ENCODE measurements around the gene PRPF8. TPM values are rescaled to one million over a fixed set of nuclear protein-coding genes. Genes with fewer than 3 reads are reported as not detected.

PRPF8 gene
- total RNA-seq, 1 experiment from 2014 or later = 439 TPM

DNA sequence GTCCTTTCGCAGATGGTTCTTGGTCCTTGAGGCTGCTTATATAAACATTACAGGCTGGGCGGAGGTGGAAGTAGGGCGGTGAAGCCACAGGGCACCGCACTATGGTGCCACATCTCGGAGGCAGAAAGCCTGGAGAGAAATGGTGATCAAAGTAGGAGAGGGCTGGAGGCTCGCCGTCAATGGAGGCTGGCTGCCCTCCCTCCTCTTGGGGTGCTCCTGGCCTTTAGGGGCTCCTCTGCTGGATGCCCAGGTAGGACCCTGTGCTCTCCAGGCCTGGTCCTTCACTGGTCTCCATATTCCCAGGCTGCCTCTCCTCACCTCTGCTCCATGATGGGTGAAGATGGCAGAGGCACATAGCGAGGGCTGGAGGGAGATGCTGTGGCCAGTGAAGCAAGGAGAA, 27.6 kb upstream of the PRPF8 start:
- Histone ChIP-seq H3K36me3 (ENCODE audit: insufficient read depth, low read length, poor library complexity, severe bottlenecking) (peaks cover 6% of the 10 kb centered on the region), H3K27me3 (replicated peaks; ENCODE audit: insufficient read depth, low read depth, low read length, poor library complexity) (no peaks in the 10 kb centered on the region), H3K27ac (ENCODE audit: low read depth, low read length, poor library complexity, severe bottlenecking) (peak overlapping the region; percentile 85), H3K9me3 (ENCODE audit: low read depth, low read length, poor library complexity, severe bottlenecking) (no peaks in the 10 kb centered on the region), H3K4me3 (ENCODE audit: low read depth, low read length, poor library complexity, severe bottlenecking) (no peak overlapping the region), H3K4me1 (ENCODE audit: insufficient read depth, low read length, poor library complexity, severe bottlenecking) (peaks cover 28% of the 10 kb centered on the region)
- no peak for DNase-seq (ENCODE audit: low spot score)
- CTCF ChIA-PET = interaction anchor here (0.6 kb wide), 1 partner anchor 102 kb away, joined by 3 read pairs; no protein-coding TSS in a partner anchor
- POLR2A ChIA-PET (ENCODE audit: low non-redundant PET) = no interaction called here
- BruUV-seq (replicated peaks) = no TSS peak
- no peak for TF ChIP-seq EZH2 (IDR thresholded peaks at IDR 0.05; ENCODE audit: borderline replicate concordance, low read depth, low read length, poor library complexity, severe bottlenecking)
- TF ChIP-seq, protein P1, sequence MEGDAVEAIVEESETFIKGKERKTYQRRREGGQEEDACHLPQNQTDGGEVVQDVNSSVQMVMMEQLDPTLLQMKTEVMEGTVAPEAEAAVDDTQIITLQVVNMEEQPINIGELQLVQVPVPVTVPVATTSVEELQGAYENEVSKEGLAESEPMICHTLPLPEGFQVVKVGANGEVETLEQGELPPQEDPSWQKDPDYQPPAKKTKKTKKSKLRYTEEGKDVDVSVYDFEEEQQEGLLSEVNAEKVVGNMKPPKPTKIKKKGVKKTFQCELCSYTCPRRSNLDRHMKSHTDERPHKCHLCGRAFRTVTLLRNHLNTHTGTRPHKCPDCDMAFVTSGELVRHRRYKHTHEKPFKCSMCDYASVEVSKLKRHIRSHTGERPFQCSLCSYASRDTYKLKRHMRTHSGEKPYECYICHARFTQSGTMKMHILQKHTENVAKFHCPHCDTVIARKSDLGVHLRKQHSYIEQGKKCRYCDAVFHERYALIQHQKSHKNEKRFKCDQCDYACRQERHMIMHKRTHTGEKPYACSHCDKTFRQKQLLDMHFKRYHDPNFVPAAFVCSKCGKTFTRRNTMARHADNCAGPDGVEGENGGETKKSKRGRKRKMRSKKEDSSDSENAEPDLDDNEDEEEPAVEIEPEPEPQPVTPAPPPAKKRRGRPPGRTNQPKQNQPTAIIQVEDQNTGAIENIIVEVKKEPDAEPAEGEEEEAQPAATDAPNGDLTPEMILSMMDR (conservative IDR thresholded peaks at IDR 0.05; ENCODE audit: low read depth, low read length) = no peak
- intact Hi-C loops (cut with micrococcal nuclease; ENCODE audit: unreplicated experiment) = loop anchor here (10.0 kb wide), 1 partner anchor 153 kb away; no protein-coding TSS in a partner anchor

DNA sequence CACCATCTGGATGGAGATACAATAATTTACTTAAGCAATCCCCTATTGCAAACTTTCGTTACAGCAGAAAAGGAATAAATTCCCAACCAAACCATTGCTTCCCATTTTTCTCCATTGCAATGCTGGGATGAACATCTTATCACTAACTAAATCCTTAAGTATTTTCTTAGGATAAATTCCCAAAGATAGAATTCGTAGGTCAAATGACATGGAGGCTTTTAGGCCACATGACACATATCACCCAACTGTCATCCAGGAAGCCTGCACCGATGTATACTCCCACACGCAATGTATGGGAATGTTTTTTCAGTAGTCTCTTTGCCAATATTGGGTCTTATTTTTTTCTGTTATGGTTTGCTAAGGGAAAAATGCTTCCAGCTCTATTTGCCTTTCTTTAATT, 27.1 kb upstream of the PRPF8 start:
- BruUV-seq (replicated peaks) = no TSS peak
- CTCF ChIA-PET = no interaction called here

DNA sequence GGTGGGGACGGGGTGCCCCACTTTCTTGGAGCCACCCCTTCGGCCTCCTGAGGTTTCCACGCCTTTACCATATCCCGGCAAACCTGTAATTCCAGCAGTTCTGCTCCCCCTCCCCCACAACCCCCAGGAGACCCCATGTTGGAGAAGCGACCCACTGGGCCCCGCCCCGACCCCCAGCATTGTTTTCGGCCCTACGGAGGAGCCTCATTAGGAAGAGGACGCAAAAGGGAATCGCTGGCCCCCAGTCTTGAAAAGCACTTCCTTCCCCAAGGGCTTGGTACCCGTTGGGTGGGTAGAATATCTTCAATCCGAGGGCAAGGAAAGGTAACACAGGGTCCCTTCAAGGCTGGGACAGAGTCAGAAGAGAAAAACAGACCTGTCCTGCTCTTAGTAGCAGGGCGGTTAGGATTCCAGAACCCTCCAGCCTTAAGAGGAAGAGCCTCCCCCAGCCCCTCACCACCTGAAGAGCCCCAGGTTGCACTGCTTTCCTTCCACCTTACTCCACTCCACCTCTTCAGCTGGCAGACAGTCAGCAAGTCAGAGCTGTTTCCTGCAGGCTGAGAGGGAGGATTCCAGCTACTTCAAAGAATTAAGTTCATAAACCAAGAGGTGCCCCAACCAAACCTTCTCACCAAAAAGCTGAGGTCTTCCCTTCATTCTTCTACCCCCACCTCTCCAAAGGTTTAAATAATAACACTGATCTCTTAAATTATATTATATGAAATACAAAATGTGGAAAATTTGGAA, 26.3 kb upstream of the PRPF8 start:
- ChIA-PET CTCF (no interaction called here), POLR2A (ENCODE audit: low non-redundant PET) (no interaction called here)
- peaks cover 27% of the 10 kb centered on the region for H3K4me1 ChIP-seq (ENCODE audit: insufficient read depth, low read length, poor library complexity, severe bottlenecking)
- BruUV-seq (replicated peaks) = no TSS peak
- H3K4me3 ChIP-seq (ENCODE audit: low read depth, low read length, poor library complexity, severe bottlenecking) = peak overlapping the region; percentile 79
- no peak for DNase-seq (ENCODE audit: low spot score)
- peak overlapping the region; percentile 87 for H3K27ac ChIP-seq (ENCODE audit: low read depth, low read length, poor library complexity, severe bottlenecking)
- no peaks in the 10 kb centered on the region for H3K9me3 ChIP-seq (ENCODE audit: low read depth, low read length, poor library complexity, severe bottlenecking)
- intact Hi-C loops (cut with micrococcal nuclease; ENCODE audit: unreplicated experiment) = loop anchor here (10.0 kb wide), 1 partner anchor 154 kb away; no protein-coding TSS in a partner anchor
- H3K27me3 ChIP-seq (replicated peaks; ENCODE audit: insufficient read depth, low read depth, low read length, poor library complexity) = no peaks in the 10 kb centered on the region
- H3K36me3 ChIP-seq (ENCODE audit: insufficient read depth, low read length, poor library complexity, severe bottlenecking) = peaks cover 6% of the 10 kb centered on the region
- TF ChIP-seq EZH2 (IDR thresholded peaks at IDR 0.05; ENCODE audit: borderline replicate concordance, low read depth, low read length, poor library complexity, severe bottlenecking) = no peak
- TF ChIP-seq, protein P1 (conservative IDR thresholded peaks at IDR 0.05; ENCODE audit: low read depth, low read length) = no peak

More for the DNA sequence above, 27.1 kb upstream of the PRPF8 start:
- TF ChIP-seq, protein P1 (conservative IDR thresholded peaks at IDR 0.05; ENCODE audit: low read depth, low read length) = no peak
- no peak for TF ChIP-seq EZH2 (IDR thresholded peaks at IDR 0.05; ENCODE audit: borderline replicate concordance, low read depth, low read length, poor library complexity, severe bottlenecking)
- Histone ChIP-seq H3K27ac (ENCODE audit: low read depth, low read length, poor library complexity, severe bottlenecking) (no peak overlapping the region), H3K9me3 (ENCODE audit: low read depth, low read length, poor library complexity, severe bottlenecking) (no peaks in the 10 kb centered on the region), H3K4me1 (ENCODE audit: insufficient read depth, low read length, poor library complexity, severe bottlenecking) (peaks cover 27% of the 10 kb centered on the region), H3K36me3 (ENCODE audit: insufficient read depth, low read length, poor library complexity, severe bottlenecking) (peaks cover 6% of the 10 kb centered on the region), H3K4me3 (ENCODE audit: low read depth, low read length, poor library complexity, severe bottlenecking) (no peak overlapping the region), H3K27me3 (replicated peaks; ENCODE audit: insufficient read depth, low read depth, low read length, poor library complexity) (no peaks in the 10 kb centered on the region)
- POLR2A ChIA-PET (ENCODE audit: low non-redundant PET) = no interaction called here
- DNase-seq (ENCODE audit: low spot score) = no peak
- intact Hi-C loops (cut with micrococcal nuclease; ENCODE audit: unreplicated experiment) = loop anchor here (10.0 kb wide), 1 partner anchor 153 kb away; no protein-coding TSS in a partner anchor
